GM12874 (cell line): ENCODE data around the gene SHMT2.

ENCODE experiments used
- CTCF ChIP-seq: IDR thresholded peaks from 2 replicates; pipeline ENCODE4 v1.5.1; 2011; ENCODE audit warnings: low read depth, mild to moderate bottlenecking, control low read depth, low read length, moderate library complexity; ENCODE audit not compliant: insufficient read depth

SHMT2 gene

GRCh38 chr12:57193706-57194245 is 35.7 kb upstream of the SHMT2 start:
- TF ChIP-seq CTCF = no peak

GRCh38 chr12:57194253-57194652 is 35.3 kb upstream of the SHMT2 start:
- no peak for TF ChIP-seq CTCF

GRCh38 chr12:57195186-57195585 is 34.3 kb upstream of the SHMT2 start:
- no peak for TF ChIP-seq CTCF

GRCh38 chr12:57195611-57196371 is 33.7 kb upstream of the SHMT2 start:
- no peak for TF ChIP-seq CTCF

- TF ChIP-seq CTCF = no peak
Measured at GRCh38 chr12:57196439-57196838, 33.1 kb upstream of the SHMT2 start.

GRCh38 chr12:57196956-57197355 is 32.6 kb upstream of the SHMT2 start:
- no peak for TF ChIP-seq CTCF

GRCh38 chr12:57198329-57198728 is 31.2 kb upstream of the SHMT2 start:
- no peak for TF ChIP-seq CTCF
